ENCODE measurements around the gene POLE.

DNA sequence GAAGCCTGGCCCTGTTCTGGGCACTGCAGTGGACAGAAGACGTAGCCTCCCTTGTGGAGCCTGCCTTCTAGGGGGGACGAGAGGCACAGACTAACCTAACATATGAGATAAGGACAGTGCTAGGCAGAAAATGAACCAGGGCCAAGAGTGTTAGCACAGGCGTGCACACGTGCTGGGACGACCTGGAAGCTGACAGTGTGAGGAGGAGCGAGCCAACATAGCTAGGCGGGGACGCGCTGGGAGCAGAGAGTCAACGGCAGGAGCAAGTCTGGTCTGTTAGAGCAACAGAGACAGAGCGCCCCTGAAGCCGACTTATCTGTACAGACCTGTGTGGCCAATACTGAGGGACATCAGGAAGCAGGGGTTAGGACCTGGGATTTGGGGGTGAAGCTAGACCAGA lies 8.3 kb upstream of the POLE start:
- TF ChIP-seq CTCF (IDR thresholded peaks at IDR 0.05; ENCODE audit: low read depth, low read length, poor library complexity, severe bottlenecking) = no peak
- no peak for TF ChIP-seq EZH2phosphoT487 (IDR thresholded peaks at IDR 0.05; ENCODE audit: borderline replicate concordance, low read length)

Data from DOHH2 (cell line).